GM19193 (cell line): ENCODE results near the gene RNF8.

Experiments
- POLR2A ChIP-seq: IDR thresholded peaks from 4 replicates; pipeline ENCODE4 v1.6.1; 2011; ENCODE audit not compliant: insufficient read depth, insufficient read length; ENCODE audit errors: extremely low read depth

Gene RNF8

DNA sequence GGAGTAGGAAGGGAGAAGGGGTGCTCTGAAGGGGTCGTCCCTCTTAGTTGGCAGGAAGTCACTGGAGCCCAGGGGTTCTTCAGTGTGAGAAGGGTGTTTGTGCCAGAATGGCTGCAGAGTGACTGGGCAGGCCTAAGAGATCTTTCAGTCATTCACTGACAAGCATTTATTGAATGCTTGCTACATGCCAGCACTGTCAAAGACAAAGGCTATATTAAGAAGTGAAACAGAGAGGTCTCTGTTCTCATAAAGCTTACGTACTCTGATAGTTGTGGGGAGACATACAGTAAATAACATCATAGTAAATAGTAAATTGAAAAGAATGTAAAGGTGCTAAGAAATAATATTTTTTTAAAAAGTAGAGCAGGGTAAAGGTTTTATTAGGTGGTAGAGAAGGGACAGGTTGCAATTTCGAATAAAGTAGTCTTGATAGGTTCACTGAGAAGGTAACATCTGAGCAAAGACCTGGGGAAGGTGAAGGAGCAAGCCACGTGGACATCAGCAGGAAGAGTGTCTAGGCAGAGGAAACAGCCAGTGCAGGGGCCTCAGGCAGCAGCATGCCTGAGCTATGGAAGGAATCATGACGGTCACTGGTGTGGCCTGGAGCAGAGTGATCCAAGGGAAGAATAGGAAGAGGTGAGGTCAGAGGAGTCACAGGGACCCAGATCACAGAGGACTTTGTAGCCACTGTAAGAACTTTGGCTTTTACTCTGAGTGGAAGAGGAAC, 36.3 kb upstream of the RNF8 start:
- TF ChIP-seq POLR2A, result no peak

DNA sequence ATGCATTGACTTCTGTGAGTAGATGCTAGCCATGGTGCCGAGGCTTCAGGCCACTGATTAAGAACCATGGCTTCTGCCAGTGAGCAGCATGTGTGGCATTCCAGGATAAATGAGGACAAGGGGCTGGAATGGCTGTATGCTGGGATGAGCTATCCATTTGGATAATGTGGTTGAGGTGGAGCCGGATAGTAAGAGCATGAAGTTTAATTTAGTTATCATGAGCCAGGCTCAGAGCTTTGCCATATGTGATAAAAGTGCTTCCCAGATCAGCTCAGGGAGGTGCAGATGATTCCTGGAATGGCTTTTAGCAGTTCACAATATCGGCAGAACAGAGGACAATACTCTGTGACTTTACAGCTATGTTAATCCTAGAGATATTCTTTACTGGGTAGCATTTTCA, 34.6 kb upstream of the RNF8 start:
- TF ChIP-seq POLR2A, result no peak

DNA sequence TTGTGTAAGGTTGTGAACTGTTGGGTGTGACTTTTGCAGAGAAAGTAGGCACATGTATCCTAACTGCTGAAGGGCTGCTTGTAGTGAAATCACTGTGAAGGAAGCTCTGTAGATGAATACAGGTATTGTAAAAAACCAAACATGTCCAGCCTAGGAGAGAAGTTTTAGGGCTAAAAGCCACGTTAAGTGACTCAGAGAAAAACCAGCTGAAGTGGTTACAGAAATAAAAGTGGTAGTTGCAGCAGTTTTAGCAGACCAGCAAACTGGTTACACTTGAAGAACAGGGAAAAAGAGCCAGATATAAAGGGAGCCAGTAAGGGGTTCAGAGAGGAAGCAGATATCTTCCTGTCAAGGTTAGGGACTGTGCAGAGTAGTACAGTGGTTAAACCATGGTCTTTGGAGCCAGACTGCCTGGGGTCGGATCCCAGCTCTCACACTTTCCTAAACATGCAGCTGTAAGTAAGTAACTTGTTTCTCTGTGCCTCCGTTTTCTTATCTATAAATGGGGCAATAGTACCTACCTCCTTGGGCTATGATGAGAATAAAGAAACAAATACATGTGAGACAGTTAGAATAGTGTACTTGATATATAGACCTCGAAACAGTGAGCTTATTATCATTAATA, 33.8 kb upstream of the RNF8 start:
- TF ChIP-seq POLR2A, result no peak

DNA sequence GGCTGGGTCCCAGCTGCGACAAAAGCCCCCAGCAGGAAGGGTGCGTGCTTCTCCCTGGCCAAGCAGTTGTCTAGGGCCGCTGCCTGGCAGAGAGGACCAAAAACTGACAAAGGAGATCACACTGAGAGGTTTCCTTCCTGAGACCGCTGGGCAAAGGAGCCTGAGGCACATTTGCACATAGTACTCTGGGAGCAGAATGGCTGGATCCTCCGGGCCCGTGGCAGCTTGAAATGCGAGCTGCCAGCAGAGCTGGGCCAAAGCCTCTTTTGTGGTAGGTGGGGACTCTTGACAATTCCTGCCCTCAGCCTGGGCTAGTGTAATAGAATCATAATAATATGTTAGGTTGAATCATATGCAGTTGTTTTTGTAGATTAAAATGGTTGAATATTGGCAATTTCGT, 33.1 kb upstream of the RNF8 start:
- TF ChIP-seq POLR2A, result no peak

DNA sequence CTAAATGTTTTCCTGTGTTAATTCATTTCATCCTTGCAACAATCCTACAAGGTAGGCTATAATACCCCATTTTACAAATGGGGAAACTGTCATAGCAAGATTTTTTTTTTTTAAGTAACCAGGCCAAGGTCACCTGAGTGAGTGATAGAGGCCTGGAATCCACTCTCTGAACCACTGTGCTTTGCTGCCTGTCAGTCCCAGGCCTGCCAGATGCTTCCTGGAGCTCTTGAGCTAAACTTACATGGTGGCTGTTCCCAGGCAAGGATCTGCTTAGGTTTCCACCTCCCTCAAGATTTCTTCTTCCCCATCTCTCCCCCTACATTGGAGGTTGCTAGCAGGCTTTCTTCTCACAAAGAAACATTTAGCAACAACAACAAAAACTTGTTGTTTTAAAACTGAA, 32.7 kb upstream of the RNF8 start:
- no peak for TF ChIP-seq POLR2A

DNA sequence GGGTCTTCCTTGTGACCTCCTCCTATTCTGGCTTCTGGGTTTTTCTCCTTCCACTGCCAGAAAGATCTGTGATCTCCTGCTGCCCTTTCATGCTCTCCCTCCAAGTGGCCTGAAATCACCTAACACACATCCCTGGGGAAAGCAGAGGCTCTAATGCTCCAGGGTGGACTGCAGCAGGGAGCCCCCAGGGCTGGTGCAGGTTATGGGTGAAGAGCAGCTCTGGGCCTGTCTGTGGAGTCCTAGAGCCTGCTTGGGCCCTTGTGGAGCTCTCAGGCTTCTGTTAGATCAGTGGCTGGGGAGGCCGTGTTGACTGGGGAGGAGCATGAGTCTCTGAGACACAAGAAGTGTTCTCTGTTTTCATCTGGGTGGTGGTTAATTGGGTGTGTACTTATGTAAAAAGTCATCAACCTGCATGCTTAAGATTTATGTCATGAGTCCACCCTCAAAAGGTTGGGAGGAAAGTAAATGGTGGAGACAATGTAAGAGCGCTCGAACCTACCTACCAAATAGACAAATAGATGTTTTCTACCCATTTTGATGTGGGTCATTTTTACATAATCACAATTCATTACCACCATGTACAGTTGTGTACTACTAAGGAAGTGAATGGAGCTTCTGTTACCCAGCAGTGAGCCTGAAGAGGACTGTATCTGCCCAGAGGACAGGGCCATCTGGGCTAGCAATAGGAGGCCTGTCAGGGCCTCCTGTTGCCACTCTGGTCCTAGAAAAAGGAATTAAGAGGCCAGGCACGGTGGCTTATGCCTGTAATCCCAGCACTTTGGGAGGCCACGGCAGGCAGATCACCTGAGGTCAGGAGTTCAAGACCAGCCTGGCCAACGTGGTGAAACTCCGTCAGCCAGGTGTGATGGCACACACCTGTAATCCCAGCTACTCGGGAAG, 32.0 kb upstream of the RNF8 start:
- TF ChIP-seq POLR2A, result no peak

DNA sequence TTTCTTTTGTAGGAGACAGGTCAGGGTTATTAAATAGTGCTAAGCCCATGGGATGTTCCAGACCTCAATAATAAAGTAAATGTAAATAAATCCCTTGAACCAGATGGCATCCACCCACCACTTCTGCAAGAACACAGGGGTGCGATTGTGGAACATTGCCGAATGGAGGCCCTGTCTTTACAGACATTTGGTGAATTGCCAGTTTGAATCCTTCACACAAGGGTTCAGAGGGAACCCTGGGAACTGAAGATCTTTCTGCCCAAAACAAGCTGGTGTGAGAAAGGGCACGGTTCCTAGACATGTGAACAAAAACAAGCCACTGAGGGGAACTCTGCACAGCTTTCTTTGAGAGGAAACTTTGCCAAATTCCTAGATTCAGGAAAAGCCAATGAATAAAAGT, 30.2 kb upstream of the RNF8 start:
- no peak for TF ChIP-seq POLR2A

DNA sequence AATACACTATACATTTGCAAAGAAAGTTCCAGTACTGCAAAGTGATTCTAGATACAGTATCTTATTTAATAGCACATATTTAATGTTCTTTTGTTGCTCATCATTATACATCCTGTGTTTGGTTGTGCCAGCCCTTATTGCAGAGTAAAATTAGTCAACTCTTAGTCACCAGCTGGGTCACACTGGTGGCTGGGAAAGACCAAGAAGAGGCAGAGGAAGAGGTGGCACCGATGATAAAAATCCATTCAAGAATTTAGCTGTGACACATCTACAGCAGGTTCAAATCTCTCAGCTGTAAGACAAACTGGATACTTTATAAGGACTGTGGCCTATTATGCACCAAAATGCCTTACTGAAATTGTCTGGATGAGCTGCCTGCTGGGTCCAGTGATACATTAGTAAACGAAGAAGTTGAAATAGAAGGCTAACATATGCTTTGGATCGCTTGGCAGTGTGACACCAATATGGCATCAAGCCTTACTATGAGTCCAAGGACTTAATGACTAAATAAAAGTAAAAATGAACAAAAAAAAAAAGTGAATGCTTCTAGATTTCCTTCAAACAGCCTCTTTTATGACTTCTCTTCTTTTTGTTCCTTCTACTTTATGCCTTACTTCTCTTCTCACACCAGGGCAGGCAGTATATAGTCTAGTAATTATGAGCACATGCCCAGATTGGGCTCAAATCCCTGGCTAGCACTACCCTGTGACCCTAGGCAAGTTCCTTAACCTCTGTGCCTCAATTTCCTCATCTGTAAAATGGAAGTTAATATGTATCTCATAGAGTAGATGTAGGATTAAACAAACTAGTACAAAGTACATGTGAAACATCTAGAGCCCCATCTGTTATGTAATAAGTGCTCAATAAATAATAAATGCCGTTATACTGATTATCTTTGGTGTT, 29.4 kb upstream of the RNF8 start:
- no peak for TF ChIP-seq POLR2A

DNA sequence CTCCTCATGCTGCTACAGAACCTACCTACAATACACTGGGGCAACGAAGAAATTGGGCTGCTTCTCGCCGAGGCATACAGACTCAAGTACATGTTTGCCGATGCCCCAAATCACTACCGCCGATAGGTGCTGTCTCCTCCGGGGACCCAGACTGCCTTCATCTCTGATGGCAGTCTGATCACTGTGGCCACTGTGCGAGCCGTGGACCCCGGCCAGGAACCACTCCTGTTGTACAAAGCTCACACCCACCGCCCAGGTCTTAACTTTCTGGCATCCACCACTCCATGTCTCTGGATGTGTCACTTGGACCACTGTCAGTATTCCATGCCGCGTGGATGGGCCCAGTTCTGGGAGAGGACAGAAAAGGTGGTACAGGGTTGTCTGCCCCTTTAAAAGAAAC, 22.7 kb upstream of the RNF8 start:
- no peak for TF ChIP-seq POLR2A

DNA sequence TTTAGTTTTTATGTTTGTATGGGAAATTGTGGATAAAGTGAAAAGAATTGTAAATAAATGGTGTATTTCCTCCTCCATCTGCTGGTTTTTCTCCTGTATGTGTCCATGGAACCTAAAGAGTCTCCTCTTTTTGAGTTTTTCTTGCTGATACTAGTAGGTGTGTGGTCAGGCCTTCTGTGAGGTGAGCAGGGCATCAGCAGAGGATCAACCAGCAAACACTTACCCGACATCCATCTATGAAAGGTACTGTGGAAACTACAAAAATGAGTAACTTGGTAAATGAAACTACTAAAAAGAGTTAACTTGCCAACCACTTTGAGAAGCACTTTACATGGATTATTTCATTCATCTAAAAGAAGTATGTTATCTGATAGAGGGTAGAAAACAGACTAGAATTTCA, 20.9 kb upstream of the RNF8 start:
- no peak for TF ChIP-seq POLR2A

DNA sequence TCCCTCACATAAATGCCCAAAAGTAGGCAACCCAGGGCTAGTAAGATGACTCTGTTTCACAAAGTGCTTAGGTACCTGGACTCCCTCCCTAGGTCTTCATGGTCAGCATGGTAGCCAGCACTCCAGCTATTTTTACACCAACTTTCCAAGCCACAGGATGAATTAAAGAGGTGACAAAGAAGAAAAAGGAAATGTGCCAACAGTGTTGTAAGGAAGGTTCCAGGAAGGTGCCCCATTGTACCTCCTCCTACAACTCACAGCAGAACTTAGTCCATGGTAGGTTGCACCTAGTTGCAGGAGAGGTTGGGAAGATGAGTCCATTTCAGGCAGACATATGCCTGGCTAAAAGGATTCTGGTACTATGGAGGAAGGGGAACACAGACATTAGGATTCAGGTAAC, 19.7 kb upstream of the RNF8 start:
- no peak for TF ChIP-seq POLR2A

DNA sequence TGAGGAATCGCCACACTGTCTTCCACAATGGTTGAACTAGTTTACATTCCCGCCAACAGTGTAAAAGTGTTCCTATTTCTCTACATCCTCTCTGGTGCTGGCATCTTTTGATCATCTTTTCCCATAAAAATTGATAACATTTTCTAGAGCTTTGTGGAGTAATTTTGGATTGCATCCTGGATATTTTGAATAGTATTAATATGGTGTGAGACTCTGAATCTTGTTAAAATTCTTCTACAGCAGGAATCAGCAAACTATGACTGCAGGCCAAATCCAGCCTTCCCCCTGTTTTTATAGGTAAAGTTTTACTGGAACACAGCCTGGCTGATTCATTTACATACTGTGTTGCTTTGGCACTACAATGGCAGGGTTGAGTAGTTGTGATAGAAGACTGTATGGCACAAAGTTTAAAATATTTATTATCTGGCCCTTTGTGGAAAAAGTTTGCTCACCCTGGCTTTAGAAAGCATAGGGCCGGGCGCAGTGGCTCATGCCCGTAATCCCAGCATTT, 15.0 kb upstream of the RNF8 start:
- TF ChIP-seq POLR2A, result no peak

DNA sequence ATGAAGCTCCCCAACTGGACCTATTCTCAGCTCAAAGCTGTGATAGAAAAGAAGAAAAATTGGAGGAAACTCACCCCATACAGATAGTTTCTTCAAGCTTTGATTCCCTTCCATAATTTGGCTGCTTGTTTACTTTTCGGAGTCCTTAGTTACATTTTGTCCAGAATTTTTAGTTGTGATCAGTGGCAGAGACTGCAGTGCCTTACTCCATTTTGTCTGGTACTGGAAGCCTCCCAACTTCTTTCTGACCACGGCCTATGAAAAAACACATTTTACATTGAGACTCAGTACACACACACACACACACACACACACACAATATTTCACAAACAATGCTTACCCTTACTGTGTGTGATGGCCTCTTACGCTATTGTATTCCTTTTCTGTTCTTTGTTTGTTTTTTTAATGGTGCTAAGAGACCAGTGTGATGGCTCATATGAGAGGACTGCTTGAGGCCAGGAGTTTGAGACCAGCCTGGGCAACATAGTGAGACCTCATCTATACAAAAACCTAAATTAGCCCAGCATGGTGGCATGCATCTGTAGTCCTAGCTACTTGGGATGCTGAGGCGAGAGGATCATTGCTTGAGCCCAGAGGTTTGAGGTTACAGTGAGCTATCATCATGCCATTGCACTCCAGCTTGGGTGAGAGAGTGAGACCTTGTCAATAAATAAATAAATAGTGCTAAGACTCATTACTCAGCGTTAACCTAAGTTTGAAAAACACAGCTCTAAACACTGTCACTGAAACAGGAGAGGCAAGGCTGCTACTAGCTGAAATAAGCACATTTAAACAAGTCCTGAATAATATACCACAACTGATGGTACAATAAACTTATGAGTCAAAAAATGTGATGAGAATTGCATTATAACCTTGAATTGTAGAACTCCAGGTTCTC, 13.8 kb upstream of the RNF8 start:
- TF ChIP-seq POLR2A, result no peak

DNA sequence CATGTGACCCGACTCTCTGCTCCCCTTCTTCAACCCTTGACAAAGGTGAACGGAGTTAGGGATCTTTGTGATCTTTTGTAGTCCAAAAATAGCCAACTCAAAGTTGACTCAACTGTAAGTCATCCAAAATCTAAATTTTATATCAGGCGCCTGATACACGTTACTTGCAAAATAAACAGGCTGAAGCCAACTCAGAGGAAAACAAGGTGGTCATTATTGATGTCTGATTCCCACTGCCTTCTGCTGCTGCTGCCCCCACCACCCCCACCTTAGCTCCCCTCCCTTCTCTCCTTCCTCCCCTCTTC, 13.2 kb upstream of the RNF8 start:
- TF ChIP-seq POLR2A, result no peak
